Fibroblast of lung (primary cell): Measurements from ENCODE around the gene ZNF3. TPM values are rescaled to one million over a fixed set of nuclear protein-coding genes. Genes with fewer than 3 reads are reported as not detected.

Experiments used
- DNase-seq, 2 donors: peaks; one replicate each; pipeline versions ENCODE4 v3.0.0 to v3.0.0-alpha.2; 2010; ENCODE audit warnings: low read depth in 2 of 2
- H2AFZ ChIP-seq: 2 replicates; pipeline ENCODE4 v1.5.1; 2012; ENCODE audit warnings: low read length, control low read depth, inconsistent platforms
- H3K27ac ChIP-seq: 2 replicates; pipeline ENCODE4 v1.5.1; 2011; ENCODE audit warnings: low read length, control low read depth; ENCODE audit not compliant: insufficient read depth
- H3K27me3 ChIP-seq: 2 replicates; pipeline ENCODE4 v1.5.1; 2011; ENCODE audit warnings: mild to moderate bottlenecking, low read length; ENCODE audit not compliant: control insufficient read depth, insufficient read depth
- H3K36me3 ChIP-seq: 2 replicates; pipeline ENCODE4 v1.5.1; 2011; ENCODE audit warnings: low read length; ENCODE audit not compliant: control insufficient read depth, insufficient read depth
- H3K4me1 ChIP-seq: 2 replicates; pipeline ENCODE4 v1.5.1; 2011; ENCODE audit warnings: low read length; ENCODE audit not compliant: control insufficient read depth, insufficient read depth; ENCODE audit errors: extremely low read depth
- H3K4me2 ChIP-seq: 2 replicates; pipeline ENCODE4 v1.5.1; 2011; ENCODE audit warnings: low read length, control low read depth; ENCODE audit not compliant: insufficient read depth; ENCODE audit errors: extremely low read depth
- H3K4me3 ChIP-seq, 4 experiments: fragments of 200-600 bp in 1 of 4; sonication (generic) in 1 of 4; replicated peaks in 1 of 4; 2 replicates each; pipeline ENCODE4 v1.5.1; 2011 to 2016; ENCODE audit warnings: low read length in 4 of 4, low read depth in 3 of 4, mild to moderate bottlenecking in 3 of 4, control low read depth in 2 of 4, inconsistent platforms in 1 of 4, mixed read lengths in 1 of 4; ENCODE audit not compliant: insufficient read depth in 1 of 4; ENCODE audit errors: control extremely low read depth in 1 of 4
- H3K79me2 ChIP-seq: 2 replicates; pipeline ENCODE4 v1.5.1; 2012; ENCODE audit warnings: mild to moderate bottlenecking, low read length, inconsistent platforms; ENCODE audit not compliant: control insufficient read depth, insufficient read depth
- H3K9ac ChIP-seq: 2 replicates; pipeline ENCODE4 v1.5.1; 2011; ENCODE audit warnings: mild to moderate bottlenecking, low read length, control low read depth; ENCODE audit not compliant: insufficient read depth
- H3K9me3 ChIP-seq: 2 replicates; pipeline ENCODE4 v1.5.1; 2012; ENCODE audit warnings: low read depth, low read length; ENCODE audit not compliant: control insufficient read depth, insufficient read depth
- H4K20me1 ChIP-seq: 2 replicates; pipeline ENCODE4 v1.5.1; 2011; ENCODE audit warnings: low read length; ENCODE audit not compliant: control insufficient read depth, insufficient read depth; ENCODE audit errors: extremely low read depth
- CTCF ChIP-seq, 2 donors: IDR thresholded peaks in 1 of 2; conservative IDR thresholded peaks in 1 of 2; 1 replicate in 1 of 2; 2 replicates in 1 of 2; pipeline ENCODE4 v1.5.1; 2011 to 2012; ENCODE audit warnings: low read length in 2 of 2, control low read depth in 1 of 2, inconsistent platforms in 1 of 2, low read depth in 1 of 2, mild to moderate bottlenecking in 1 of 2
- EZH2 ChIP-seq: IDR thresholded peaks from 2 replicates; pipeline ENCODE4 v1.5.1; 2012; ENCODE audit warnings: low read length, control low read depth, mild to moderate bottlenecking; ENCODE audit errors: missing control alignments
- polyA plus RNA-seq, 2 donors: library from polyadenylated mRNA; depleted of rRNA in 1 of 2; stranded (reverse) in 1 of 2; unstranded in 1 of 2; fragments of >200 nt; gene quantifications; 2 replicates each; pipeline ENCODE4 v1.2.1, GENCODE V29; 2011 to 2012; ENCODE audit warnings: missing spikeins in 1 of 2
- total RNA-seq: library from RNA; depleted of rRNA; stranded (reverse); fragments of >200 nt; gene quantifications from 2 replicates; pipeline ENCODE4 v1.2.1, GENCODE V29; 2014

The ZNF3 gene
- total and polyA plus RNA-seq, 2 donors (not counting 1 experiment from before 2014, with no cell fraction given): 19.7 to 26.8 TPM

- Histone ChIP-seq H3K4me3 (no peak overlapping the region), H3K4me2 (no peak overlapping the region), H3K27ac (no peak overlapping the region), H4K20me1 (no peaks in the 10 kb centered on the region), H3K9me3 (no peaks in the 10 kb centered on the region), H3K4me1 (no peaks in the 10 kb centered on the region), H3K27me3 (no peaks in the 10 kb centered on the region), H3K79me2 (peaks cover 25% of the 10 kb centered on the region), H3K36me3 (peaks cover 15% of the 10 kb centered on the region), H2AFZ (no peak overlapping the region), H3K9ac (no peak overlapping the region)
- TF ChIP-seq CTCF (conservative IDR thresholded peaks at IDR 0.05 in 1 of 2, IDR thresholded peaks at IDR 0.05 in 1 of 2; ENCODE audit: low read depth in 1 of 2, low read length in 2 of 2) (no peak), EZH2 (no peak)
- DNase-seq: no peak
Measured at GRCh38 chr7:100023526-100023925, 58.0 kb downstream of the ZNF3 start.

DNA sequence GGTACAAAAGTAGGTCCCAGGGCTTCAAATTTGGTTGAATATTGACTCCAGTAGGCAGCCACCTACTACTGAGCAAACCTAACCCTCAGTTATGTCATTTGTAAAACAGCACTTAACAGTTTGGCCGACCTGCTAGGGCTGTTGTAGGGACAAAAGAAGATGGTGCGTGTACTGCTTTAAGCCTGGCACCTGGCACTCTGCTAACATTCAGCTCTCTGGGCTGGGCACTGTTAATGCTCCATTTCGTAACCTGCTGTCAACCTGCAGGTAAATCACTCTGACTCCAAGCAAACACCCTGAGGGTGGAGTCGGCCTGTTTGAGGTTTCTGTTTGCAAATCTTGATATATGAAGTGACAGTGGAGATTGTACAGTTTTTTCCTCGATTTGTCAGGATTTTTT lies 58.9 kb downstream of the ZNF3 start:
- Histone ChIP-seq H2AFZ (no peak overlapping the region), H3K36me3 (peaks cover 15% of the 10 kb centered on the region), H3K4me1 (no peaks in the 10 kb centered on the region), H3K27me3 (no peaks in the 10 kb centered on the region), H3K27ac (no peak overlapping the region), H4K20me1 (no peaks in the 10 kb centered on the region), H3K9me3 (no peaks in the 10 kb centered on the region), H3K4me3 (no peak overlapping the region), H3K4me2 (no peak overlapping the region), H3K9ac (no peak overlapping the region), H3K79me2 (peaks cover 33% of the 10 kb centered on the region)
- no peak for TF ChIP-seq EZH2
- no peak for TF ChIP-seq CTCF (conservative IDR thresholded peaks at IDR 0.05 in 1 of 2, IDR thresholded peaks at IDR 0.05 in 1 of 2; ENCODE audit: low read depth in 1 of 2, low read length in 2 of 2)
- DNase-seq: no peak

DNA sequence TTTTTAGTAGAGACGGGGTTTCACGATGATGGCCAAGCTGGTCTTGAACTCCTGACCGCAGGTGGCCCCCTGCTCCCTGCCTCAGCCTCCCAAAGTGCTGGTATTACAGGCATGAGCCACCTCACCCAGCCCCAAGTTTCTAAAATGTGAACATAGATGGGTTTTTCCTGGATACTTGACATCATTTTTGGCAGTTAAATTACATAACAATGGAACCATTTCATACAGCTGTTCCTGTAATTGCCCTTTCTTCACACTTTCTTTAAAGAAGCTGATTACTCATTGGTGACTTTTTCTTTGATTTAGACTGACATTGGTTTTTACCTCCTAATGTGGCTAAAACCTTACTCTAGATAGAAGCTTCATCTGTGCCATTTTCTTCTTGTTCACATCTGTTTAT lies 60.2 kb downstream of the ZNF3 start:
- Histone ChIP-seq H3K4me3 (no peak overlapping the region), H3K36me3 (peaks cover 15% of the 10 kb centered on the region), H2AFZ (no peak overlapping the region), H3K27me3 (no peaks in the 10 kb centered on the region), H3K9me3 (no peaks in the 10 kb centered on the region), H3K79me2 (peaks cover 47% of the 10 kb centered on the region), H3K9ac (no peak overlapping the region), H4K20me1 (no peaks in the 10 kb centered on the region), H3K27ac (no peak overlapping the region), H3K4me2 (no peak overlapping the region), H3K4me1 (peaks cover 2% of the 10 kb centered on the region)
- DNase-seq: peak in 1 of 2 donors; percentile 33
- TF ChIP-seq EZH2 (no peak), CTCF (conservative IDR thresholded peaks at IDR 0.05 in 1 of 2, IDR thresholded peaks at IDR 0.05 in 1 of 2; ENCODE audit: low read depth in 1 of 2, low read length in 2 of 2) (no peak)

Other genes with a start within 250 kb of the ZNF3 start
- 0.17 TPM in 1 of 2 replicates, not detected in the other for gene OR2AE1, start 204.7 kb downstream of the ZNF3 start, total RNA-seq
- gene OR2AE1, start 204.7 kb downstream of the ZNF3 start, polyA plus RNA-seq: 0.07 and 0.10 TPM in 2 replicates
- gene TRIM4, start 162.2 kb downstream of the ZNF3 start, total RNA-seq: 31.5 and 35.4 TPM in 2 replicates
- gene TRIM4, start 162.2 kb downstream of the ZNF3 start, polyA plus RNA-seq: 19.6 and 23.1 TPM in 2 replicates
- not detected in 2 replicates for gene GJC3, start 152.1 kb downstream of the ZNF3 start, total RNA-seq
- gene GJC3, start 152.1 kb downstream of the ZNF3 start, polyA plus RNA-seq: not detected in 2 replicates
- not detected in 2 replicates for gene AZGP1, start 105.7 kb downstream of the ZNF3 start, total RNA-seq
- gene AZGP1, start 105.7 kb downstream of the ZNF3 start, polyA plus RNA-seq: not detected in 2 replicates
- gene ZKSCAN1, start 66.1 kb downstream of the ZNF3 start, total RNA-seq: 39.0 and 50.2 TPM in 2 replicates
- 21.0 and 25.3 TPM in 2 replicates for gene ZKSCAN1, start 66.1 kb downstream of the ZNF3 start, polyA plus RNA-seq
- gene ZSCAN21, start 31.9 kb downstream of the ZNF3 start, total RNA-seq: 11.1 and 12.1 TPM in 2 replicates
- 9.4 and 11.3 TPM in 2 replicates for gene ZSCAN21, start 31.9 kb downstream of the ZNF3 start, polyA plus RNA-seq
- gene COPS6, start 7.2 kb upstream of the ZNF3 start, total RNA-seq: 43.1 and 71.0 TPM in 2 replicates
- gene COPS6, start 7.2 kb upstream of the ZNF3 start, polyA plus RNA-seq: 188 and 312 TPM in 2 replicates
- gene MCM7, start 19.7 kb upstream of the ZNF3 start, total RNA-seq: 16.7 and 24.4 TPM in 2 replicates
- gene MCM7, start 19.7 kb upstream of the ZNF3 start, polyA plus RNA-seq: 34.3 and 110 TPM in 2 replicates
- 17.2 and 30.3 TPM in 2 replicates for gene AP4M1, start 19.9 kb upstream of the ZNF3 start, total RNA-seq
- 19.6 and 22.1 TPM in 2 replicates for gene AP4M1, start 19.9 kb upstream of the ZNF3 start, polyA plus RNA-seq
- gene TAF6, start 37.6 kb upstream of the ZNF3 start, total RNA-seq: 33.1 and 41.5 TPM in 2 replicates
- gene TAF6, start 37.6 kb upstream of the ZNF3 start, polyA plus RNA-seq: 16.2 and 23.6 TPM in 2 replicates
- gene CNPY4, start 37.9 kb upstream of the ZNF3 start, total RNA-seq: 21.6 and 38.3 TPM in 2 replicates
- gene CNPY4, start 37.9 kb upstream of the ZNF3 start, polyA plus RNA-seq: 29.1 and 40.7 TPM in 2 replicates
- gene MBLAC1, start 45.2 kb upstream of the ZNF3 start, total RNA-seq: 1.8 and 2.5 TPM in 2 replicates
- 0.75 and 1.1 TPM in 2 replicates for gene MBLAC1, start 45.2 kb upstream of the ZNF3 start, polyA plus RNA-seq
- 95.0 and 110 TPM in 2 replicates for gene LAMTOR4, start 67.2 kb upstream of the ZNF3 start, total RNA-seq
- gene LAMTOR4, start 67.2 kb upstream of the ZNF3 start, polyA plus RNA-seq: 116 and 165 TPM in 2 replicates
- 5.6 and 5.9 TPM in 2 replicates for gene TRAPPC14, start 77.0 kb upstream of the ZNF3 start, total RNA-seq
- gene TRAPPC14, start 77.0 kb upstream of the ZNF3 start, polyA plus RNA-seq: 1.9 and 2.4 TPM in 2 replicates
- gene GAL3ST4, start 86.9 kb upstream of the ZNF3 start, total RNA-seq: 3.9 and 7.1 TPM in 2 replicates
- 10.3 and 14.6 TPM in 2 replicates for gene GAL3ST4, start 86.9 kb upstream of the ZNF3 start, polyA plus RNA-seq
- gene GPC2, start 95.7 kb upstream of the ZNF3 start, total RNA-seq: 1.8 and 2.3 TPM in 2 replicates
- 0.35 and 0.60 TPM in 2 replicates for gene GPC2, start 95.7 kb upstream of the ZNF3 start, polyA plus RNA-seq
- 0.50 and 0.77 TPM in 2 replicates for gene STAG3, start 96.2 kb upstream of the ZNF3 start, total RNA-seq
- 0.27 and 0.34 TPM in 2 replicates for gene STAG3, start 96.2 kb upstream of the ZNF3 start, polyA plus RNA-seq
- gene PVRIG, start 138.2 kb upstream of the ZNF3 start, total RNA-seq: not detected in 2 replicates
- not detected in 2 replicates for gene PVRIG, start 138.2 kb upstream of the ZNF3 start, polyA plus RNA-seq
- gene SPDYE3, start 226.0 kb upstream of the ZNF3 start, total RNA-seq: not detected in 2 replicates
- gene SPDYE3, start 226.0 kb upstream of the ZNF3 start, polyA plus RNA-seq: not detected in 2 replicates